PC-9 (cell line): ENCODE results near the gene ITPKB. TPM values are rescaled to one million over a fixed set of nuclear protein-coding genes. Genes with fewer than 3 reads are reported as not detected.

ENCODE experiments used
- BruUV-seq: library from RNA; stranded (reverse); fragments of 400-500 nt; replicated peaks from 2 replicates; lab custom pipeline; 2021; lab: Mats Ljungman, UMichigan
- CTCF ChIA-PET: fragments of 300-600 bp; sonication (Branson Sonifier 250); formaldehyde crosslinking; loops from one replicate; lab custom pipeline; 2022; ENCODE audit warnings: antibody characterized with exemption; lab: Charles Lee
- POLR2A ChIA-PET: fragments of 300-600 bp; sonication (Branson Sonifier 250); formaldehyde crosslinking; loops from one replicate; lab custom pipeline; 2022; ENCODE audit warnings: antibody characterized with exemption; ENCODE audit not compliant: unreplicated experiment; lab: Charles Lee
- DNase-seq, 2 experiments: peaks; one replicate each; pipeline versions ENCODE4 v3.0.0 to v3.0.0-alpha.2; 2015 to 2022; ENCODE audit warnings: mixed read lengths in 1 of 2
- H2AFZ ChIP-seq: fragments of 200-600 bp; sonication (generic); 2 replicates; pipeline ENCODE4 v1.8.1; 2017; ENCODE audit warnings: antibody characterized with exemption
- H3F3A ChIP-seq: fragments of 200-600 bp; sonication (generic); 2 replicates; pipeline ENCODE4 v1.8.1; 2017; ENCODE audit warnings: antibody characterized with exemption, mild to moderate bottlenecking, low read depth; ENCODE audit not compliant: insufficient read depth
- H3K27ac ChIP-seq: fragments of 200-600 bp; sonication (generic); 2 replicates; pipeline ENCODE4 v1.6.1; 2016; ENCODE audit warnings: mixed run types
- H3K27me3 ChIP-seq: fragments of 200-600 bp; sonication (generic); 2 replicates; pipeline ENCODE4 v1.6.1; 2016; ENCODE audit warnings: low read depth, mixed run types; ENCODE audit not compliant: insufficient read depth
- H3K36me3 ChIP-seq: fragments of 200-600 bp; sonication (generic); 2 replicates; pipeline ENCODE4 v1.6.1; 2016; ENCODE audit warnings: low read depth, mixed run types
- H3K4me1 ChIP-seq: fragments of 200-600 bp; sonication (generic); replicated peaks from 2 replicates; pipeline ENCODE4 v1.6.1; 2016; ENCODE audit warnings: mixed run types; ENCODE audit not compliant: insufficient read depth
- H3K4me2 ChIP-seq: fragments of 200-600 bp; sonication (generic); 2 replicates; pipeline ENCODE4 v1.6.1; 2017; ENCODE audit warnings: mixed run types
- H3K4me3 ChIP-seq: fragments of 200-600 bp; sonication (generic); 2 replicates; pipeline ENCODE4 v1.6.1; 2016; ENCODE audit warnings: mixed run types
- H3K79me2 ChIP-seq: fragments of 200-600 bp; sonication (generic); 2 replicates; pipeline ENCODE4 v1.6.1; 2017; ENCODE audit warnings: low read depth, mixed run types
- H3K9me2 ChIP-seq: fragments of 200-600 bp; sonication (generic); 2 replicates; pipeline ENCODE4 v1.8.1; 2017; ENCODE audit warnings: mild to moderate bottlenecking; ENCODE audit not compliant: insufficient read depth
- H3K9me3 ChIP-seq: fragments of 200-600 bp; sonication (generic); 2 replicates; pipeline ENCODE4 v1.8.1; 2016; ENCODE audit warnings: low read depth; ENCODE audit not compliant: insufficient read depth
- H4K20me1 ChIP-seq: fragments of 200-600 bp; sonication (generic); 2 replicates; pipeline ENCODE4 v1.8.1; 2017; ENCODE audit not compliant: insufficient read depth
- EZH2 ChIP-seq: fragments of 200-600 bp; sonication (generic); IDR thresholded peaks from 2 replicates; pipeline ENCODE4 v1.8.0; 2017; ENCODE audit warnings: antibody characterized with exemption, low read depth
- intact Hi-C: fragments of 100-400 bp; cut with micrococcal nuclease; formaldehyde crosslinking; loops from one replicate; pipeline ENCODE4 v1.10.0; 2022; ENCODE audit not compliant: unreplicated experiment
- total RNA-seq: library from RNA; stranded (reverse); gene quantifications from 2 replicates; pipeline ENCODE4 v1.2.3, GENCODE V29; 2021
- TF ChIP-seq, protein P1 (sequence below): fragments of 200-600 bp; sonication (generic); conservative IDR thresholded peaks from 2 replicates; pipeline ENCODE4 v1.6.1; 2017; ENCODE audit warnings: mixed run types, antibody characterized with exemption, mild to moderate bottlenecking, moderate library complexity

Gene ITPKB
- total RNA-seq, 1 experiment from 2014 or later: 13.4 TPM

DNA sequence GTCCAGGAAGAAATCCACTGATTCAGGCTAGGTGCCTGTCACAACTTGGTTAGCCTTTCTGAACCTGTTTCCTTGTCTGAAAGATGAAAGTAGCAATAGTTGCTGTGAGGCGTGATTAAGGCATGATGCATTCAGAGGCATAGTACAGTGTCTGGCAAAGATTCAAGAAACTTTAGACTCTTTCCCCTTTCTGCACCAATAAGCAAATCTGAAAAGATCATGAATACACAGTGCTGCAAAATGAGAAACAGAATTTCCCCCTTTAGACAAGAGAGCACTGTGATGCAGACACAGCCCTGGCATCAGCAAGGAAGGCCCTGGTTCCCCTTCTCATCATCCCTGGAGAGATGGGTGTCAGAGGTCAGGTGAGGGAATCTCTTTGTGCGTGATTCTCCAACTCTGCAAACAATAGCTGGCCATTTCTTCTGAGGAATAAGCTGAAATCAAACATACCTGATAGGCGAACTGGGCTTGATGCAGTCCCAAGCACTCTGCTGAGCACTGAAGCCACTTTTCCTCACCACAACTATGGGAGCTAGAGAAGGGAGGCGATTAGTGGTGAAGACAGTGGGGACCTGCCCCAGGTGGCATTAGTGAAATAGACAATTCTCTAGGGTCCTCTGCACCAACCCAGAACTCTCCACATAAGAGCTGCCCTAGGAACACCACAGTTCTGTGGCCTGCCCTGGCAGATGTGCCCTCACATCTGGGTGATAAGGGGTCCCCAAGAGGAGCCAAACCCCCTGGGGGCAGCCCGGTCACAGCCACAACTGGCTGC is 41.7 kb downstream of the ITPKB start:
- peak in 1 of 2 experiments; percentile 68 for DNase-seq
- H3K9me3 ChIP-seq: no peaks in the 10 kb centered on the region
- TF ChIP-seq, protein P1, sequence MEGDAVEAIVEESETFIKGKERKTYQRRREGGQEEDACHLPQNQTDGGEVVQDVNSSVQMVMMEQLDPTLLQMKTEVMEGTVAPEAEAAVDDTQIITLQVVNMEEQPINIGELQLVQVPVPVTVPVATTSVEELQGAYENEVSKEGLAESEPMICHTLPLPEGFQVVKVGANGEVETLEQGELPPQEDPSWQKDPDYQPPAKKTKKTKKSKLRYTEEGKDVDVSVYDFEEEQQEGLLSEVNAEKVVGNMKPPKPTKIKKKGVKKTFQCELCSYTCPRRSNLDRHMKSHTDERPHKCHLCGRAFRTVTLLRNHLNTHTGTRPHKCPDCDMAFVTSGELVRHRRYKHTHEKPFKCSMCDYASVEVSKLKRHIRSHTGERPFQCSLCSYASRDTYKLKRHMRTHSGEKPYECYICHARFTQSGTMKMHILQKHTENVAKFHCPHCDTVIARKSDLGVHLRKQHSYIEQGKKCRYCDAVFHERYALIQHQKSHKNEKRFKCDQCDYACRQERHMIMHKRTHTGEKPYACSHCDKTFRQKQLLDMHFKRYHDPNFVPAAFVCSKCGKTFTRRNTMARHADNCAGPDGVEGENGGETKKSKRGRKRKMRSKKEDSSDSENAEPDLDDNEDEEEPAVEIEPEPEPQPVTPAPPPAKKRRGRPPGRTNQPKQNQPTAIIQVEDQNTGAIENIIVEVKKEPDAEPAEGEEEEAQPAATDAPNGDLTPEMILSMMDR: no peak
- no peak for TF ChIP-seq EZH2
- no TSS peak for BruUV-seq
- H3K9me2 ChIP-seq: no peaks in the 10 kb centered on the region
- H3K27ac ChIP-seq: no peak overlapping the region
- no peak overlapping the region for H2AFZ ChIP-seq
- intact Hi-C loops: no loop called here
- CTCF ChIA-PET: interaction anchor here (0.6 kb wide), 1 partner anchor 169 kb away, joined by 3 read pairs; no protein-coding TSS in a partner anchor
- H3K4me3 ChIP-seq: no peak overlapping the region
- POLR2A ChIA-PET: no interaction called here
- H3K27me3 ChIP-seq: no peaks in the 10 kb centered on the region
- H3K79me2 ChIP-seq: no peaks in the 10 kb centered on the region
- H3K4me1 ChIP-seq: peaks cover 11% of the 10 kb centered on the region
- H3K36me3 ChIP-seq: no peaks in the 10 kb centered on the region
- no peak overlapping the region for H3K4me2 ChIP-seq
- H4K20me1 ChIP-seq: no peaks in the 10 kb centered on the region
- H3F3A ChIP-seq: peaks cover 12% of the 10 kb centered on the region; the same call in 1 of the 2 replicates

DNA sequence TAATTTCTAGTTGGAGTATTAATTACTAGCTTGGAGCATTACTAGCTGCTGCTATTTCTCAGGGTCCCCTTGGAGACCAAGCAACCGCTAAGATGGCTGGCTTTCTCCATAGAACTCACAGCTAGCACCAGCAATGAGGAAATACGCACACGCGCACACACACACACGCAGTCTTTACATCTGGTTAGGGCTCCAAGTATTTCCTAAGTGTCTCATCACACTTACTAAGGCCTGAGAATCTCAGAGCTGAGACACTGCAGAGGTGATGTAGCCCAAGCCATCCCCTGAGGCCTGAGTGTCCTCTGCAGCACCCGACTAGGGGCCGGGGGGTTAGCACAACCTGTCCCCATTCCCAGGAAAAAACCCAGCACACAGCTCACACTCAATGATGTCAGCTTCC is 42.5 kb downstream of the ITPKB start:
- Histone ChIP-seq H3K27ac (no peak overlapping the region), H3K27me3 (no peaks in the 10 kb centered on the region), H3K4me2 (no peak overlapping the region), H3K4me1 (0 out of 2 replicates have a peak, but pooled peaks cover 9% of the 10 kb centered on the region), H3K4me3 (no peak overlapping the region), H3F3A (peaks cover 12% of the 10 kb centered on the region; the same call in 1 of the 2 replicates), H3K79me2 (no peaks in the 10 kb centered on the region), H4K20me1 (no peaks in the 10 kb centered on the region), H2AFZ (no peak overlapping the region), H3K9me2 (no peaks in the 10 kb centered on the region), H3K9me3 (no peaks in the 10 kb centered on the region), H3K36me3 (no peaks in the 10 kb centered on the region)
- POLR2A ChIA-PET: no interaction called here
- intact Hi-C loops: no loop called here
- no peak for DNase-seq
- TF ChIP-seq EZH2: no peak
- TF ChIP-seq, protein P1: no peak
- no TSS peak for BruUV-seq
- CTCF ChIA-PET: interaction anchor here (0.6 kb wide), 1 partner anchor 170 kb away, joined by 3 read pairs; no protein-coding TSS in a partner anchor

DNA sequence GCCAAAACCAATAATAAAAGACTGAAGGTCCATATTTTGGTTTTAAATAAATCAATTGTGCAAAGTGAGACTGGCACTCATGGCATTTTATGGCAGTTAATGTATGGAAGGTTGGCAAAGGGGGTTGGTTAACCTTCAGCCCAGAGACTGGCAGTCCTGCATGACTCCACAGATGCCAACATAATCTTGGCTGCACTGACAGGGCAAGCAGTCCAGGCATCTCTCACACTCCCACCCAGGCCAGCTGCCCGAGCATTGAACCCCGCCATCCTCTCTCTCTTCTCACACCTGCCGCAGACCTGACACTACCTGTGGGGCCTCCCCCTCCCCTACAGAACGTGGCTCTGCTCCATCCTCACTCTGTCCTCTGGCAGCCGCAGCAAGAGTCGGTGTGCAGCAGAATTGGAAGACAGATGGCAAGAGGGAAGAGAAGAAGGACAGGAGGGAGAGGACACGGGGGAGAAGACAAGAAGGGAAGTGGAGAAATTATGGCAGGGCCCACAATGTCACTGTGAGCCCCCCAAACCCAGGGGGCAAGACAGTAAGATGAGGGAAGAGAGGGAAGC is 43.7 kb downstream of the ITPKB start:
- ChIA-PET CTCF (no interaction called here), POLR2A (no interaction called here)
- intact Hi-C loops: no loop called here
- no peak overlapping the region for H3K27ac ChIP-seq
- no peaks in the 10 kb centered on the region for H3K9me2 ChIP-seq
- H3K9me3 ChIP-seq: no peaks in the 10 kb centered on the region
- TF ChIP-seq EZH2: no peak
- peaks cover 12% of the 10 kb centered on the region; the same call in 1 of the 2 replicates for H3F3A ChIP-seq
- no peaks in the 10 kb centered on the region for H3K27me3 ChIP-seq
- no peak overlapping the region for H3K4me2 ChIP-seq
- no peaks in the 10 kb centered on the region for H3K36me3 ChIP-seq
- no peak for DNase-seq
- no TSS peak for BruUV-seq
- H3K79me2 ChIP-seq: no peaks in the 10 kb centered on the region
- H3K4me3 ChIP-seq: no peak overlapping the region
- no peak overlapping the region for H2AFZ ChIP-seq
- H4K20me1 ChIP-seq: no peaks in the 10 kb centered on the region
- 0 out of 2 replicates have a peak, but pooled peaks cover 9% of the 10 kb centered on the region for H3K4me1 ChIP-seq
